ENCODE data around the gene PCBP4. TPM values are rescaled to one million over a fixed set of nuclear protein-coding genes. Genes with fewer than 3 reads are reported as not detected.

Gene PCBP4
- polyA plus RNA-seq, 1 donor (not counting 4 experiments of a cell fraction or from before 2014, with no cell fraction given), result 25.2 TPM

DNA sequence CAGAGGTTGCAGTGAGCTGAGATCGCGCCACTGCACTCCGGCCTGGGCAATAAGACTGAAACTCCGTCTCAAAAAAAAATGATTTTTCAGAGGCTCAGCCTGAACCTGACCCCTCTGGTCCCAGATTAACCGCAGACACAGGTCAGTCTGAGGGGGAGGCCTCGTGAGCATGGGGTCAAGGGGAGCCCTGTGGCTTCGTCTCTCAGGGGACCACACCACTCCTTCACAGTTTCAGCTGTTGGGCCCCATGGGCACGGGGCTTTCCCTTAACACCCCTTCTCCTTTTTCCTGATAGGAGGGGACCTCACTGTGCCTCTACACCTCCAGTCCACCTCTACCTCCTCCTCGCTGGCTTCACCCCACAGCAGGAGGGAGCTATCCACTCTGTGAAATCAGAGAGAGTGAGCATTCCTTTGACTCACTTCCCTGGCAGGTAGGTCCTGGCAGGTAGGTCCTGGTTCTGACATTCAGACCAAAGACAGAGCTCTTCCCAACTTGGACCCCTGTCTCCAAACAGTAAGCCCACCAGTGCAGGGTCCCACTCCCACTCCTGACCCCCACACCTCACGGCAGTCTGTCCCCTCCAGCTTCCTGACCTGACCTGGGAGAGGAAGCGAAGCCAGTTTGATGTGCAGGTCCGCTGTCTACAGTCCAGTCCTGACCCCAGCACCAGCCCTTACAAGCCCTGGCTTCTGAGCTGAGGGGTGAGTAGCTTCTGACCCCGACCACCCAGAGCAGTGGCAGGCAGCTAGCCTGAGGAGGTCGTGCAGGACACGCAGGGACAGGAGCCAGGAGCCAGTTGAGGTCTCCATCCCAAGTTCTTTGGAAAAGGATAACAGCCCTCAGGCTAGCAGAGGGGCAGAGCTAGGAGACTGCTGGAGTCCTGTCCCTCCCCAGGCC is 34.5 kb downstream of the PCBP4 start:
- no peak overlapping the region for H2AFZ ChIP-seq (ENCODE audit: control insufficient read depth, low read length)
- DNase-seq (ENCODE audit: low read depth, low spot score), result no peak
- H3K9ac ChIP-seq (ENCODE audit: control insufficient read depth, extremely low read depth, insufficient read depth, low read length), result no peak overlapping the region
- no peaks in the 10 kb centered on the region for H3K27me3 ChIP-seq (ENCODE audit: control insufficient read depth, extremely low read depth, insufficient read depth, low read length)
- H3K4me3 ChIP-seq (ENCODE audit: control insufficient read depth in 2 of 3, extremely low read depth in 1 of 3, insufficient read depth in 2 of 3, low read depth in 1 of 3, low read length in 3 of 3), result no peak overlapping the region
- no peak overlapping the region for H3K4me2 ChIP-seq (ENCODE audit: control insufficient read depth, extremely low read depth, insufficient read depth, low read depth, low read length)
- H3K27ac ChIP-seq (ENCODE audit: control insufficient read depth, insufficient read depth, low read length), result no peak overlapping the region
- peaks cover 25 to 40% of the 10 kb centered on the region in 2 experiments for H3K36me3 ChIP-seq (ENCODE audit: control insufficient read depth in 2 of 2, extremely low read depth in 1 of 2, insufficient read depth in 2 of 2, low read length in 2 of 2)
- H3K4me1 ChIP-seq (ENCODE audit: control insufficient read depth, extremely low read depth, insufficient read depth, low read length), result no peaks in the 10 kb centered on the region
- H3K9me3 ChIP-seq (ENCODE audit: control insufficient read depth, low read depth, low read length), result no peaks in the 10 kb centered on the region
- dilution Hi-C loops (cut with MboI; ENCODE audit: extremely low pct_ligation_motif_present, low sequenced_read_pairs), result no loop called here
- no peaks in the 10 kb centered on the region for H3K79me2 ChIP-seq (ENCODE audit: control insufficient read depth, insufficient read depth, low read length)
- H4K20me1 ChIP-seq (ENCODE audit: control insufficient read depth, extremely low read depth, insufficient read depth, low read length), result peaks cover 4% of the 10 kb centered on the region
- FAIRE-seq, result no peak
- TF ChIP-seq EZH2 (IDR thresholded peaks at IDR 0.05; ENCODE audit: low read length), result no peak
- TF ChIP-seq, protein P1, sequence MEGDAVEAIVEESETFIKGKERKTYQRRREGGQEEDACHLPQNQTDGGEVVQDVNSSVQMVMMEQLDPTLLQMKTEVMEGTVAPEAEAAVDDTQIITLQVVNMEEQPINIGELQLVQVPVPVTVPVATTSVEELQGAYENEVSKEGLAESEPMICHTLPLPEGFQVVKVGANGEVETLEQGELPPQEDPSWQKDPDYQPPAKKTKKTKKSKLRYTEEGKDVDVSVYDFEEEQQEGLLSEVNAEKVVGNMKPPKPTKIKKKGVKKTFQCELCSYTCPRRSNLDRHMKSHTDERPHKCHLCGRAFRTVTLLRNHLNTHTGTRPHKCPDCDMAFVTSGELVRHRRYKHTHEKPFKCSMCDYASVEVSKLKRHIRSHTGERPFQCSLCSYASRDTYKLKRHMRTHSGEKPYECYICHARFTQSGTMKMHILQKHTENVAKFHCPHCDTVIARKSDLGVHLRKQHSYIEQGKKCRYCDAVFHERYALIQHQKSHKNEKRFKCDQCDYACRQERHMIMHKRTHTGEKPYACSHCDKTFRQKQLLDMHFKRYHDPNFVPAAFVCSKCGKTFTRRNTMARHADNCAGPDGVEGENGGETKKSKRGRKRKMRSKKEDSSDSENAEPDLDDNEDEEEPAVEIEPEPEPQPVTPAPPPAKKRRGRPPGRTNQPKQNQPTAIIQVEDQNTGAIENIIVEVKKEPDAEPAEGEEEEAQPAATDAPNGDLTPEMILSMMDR (optimal IDR thresholded peaks at IDR 0.05 in 1 of 3, IDR thresholded peaks at IDR 0.05 in 1 of 3, conservative IDR thresholded peaks at IDR 0.05 in 1 of 3; ENCODE audit: extremely low read depth in 1 of 3, insufficient read depth in 2 of 3, low read length in 3 of 3), result no peak
- H3K9me1 ChIP-seq (ENCODE audit: control insufficient read depth, extremely low read depth, insufficient read depth, low read length), result no peaks in the 10 kb centered on the region

DNA sequence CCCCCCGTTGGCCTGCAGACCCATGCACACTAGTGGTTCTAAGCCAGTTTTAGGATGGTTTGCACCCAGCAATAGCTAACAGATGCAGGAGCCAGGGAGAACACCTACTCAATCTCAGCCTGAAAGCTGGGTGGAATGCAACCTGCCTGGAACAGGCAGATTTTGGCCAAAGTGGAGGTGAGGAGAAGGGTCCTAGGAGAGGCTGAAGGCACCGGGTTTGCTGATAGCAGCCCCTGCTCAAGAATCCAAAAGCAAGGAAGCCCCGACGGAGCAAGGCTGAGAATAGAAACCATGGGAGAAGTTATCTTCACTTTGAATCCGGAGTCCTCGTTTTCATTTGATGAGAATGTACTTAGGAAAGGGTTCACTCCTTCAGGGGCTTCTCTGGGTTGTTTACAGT is 35.5 kb downstream of the PCBP4 start:
- FAIRE-seq (no peak), DNase-seq (ENCODE audit: low read depth, low spot score) (no peak)
- H3K9me3 ChIP-seq (ENCODE audit: control insufficient read depth, low read depth, low read length), result no peaks in the 10 kb centered on the region
- H2AFZ ChIP-seq (ENCODE audit: control insufficient read depth, low read length), result no peak overlapping the region
- no peak overlapping the region for H3K4me3 ChIP-seq (ENCODE audit: control insufficient read depth in 2 of 3, extremely low read depth in 1 of 3, insufficient read depth in 2 of 3, low read depth in 1 of 3, low read length in 3 of 3)
- no peak overlapping the region for H3K27ac ChIP-seq (ENCODE audit: control insufficient read depth, insufficient read depth, low read length)
- H3K27me3 ChIP-seq (ENCODE audit: control insufficient read depth, extremely low read depth, insufficient read depth, low read length), result no peaks in the 10 kb centered on the region
- no peak overlapping the region for H3K9ac ChIP-seq (ENCODE audit: control insufficient read depth, extremely low read depth, insufficient read depth, low read length)
- no peaks in the 10 kb centered on the region for H3K9me1 ChIP-seq (ENCODE audit: control insufficient read depth, extremely low read depth, insufficient read depth, low read length)
- H3K4me1 ChIP-seq (ENCODE audit: control insufficient read depth, extremely low read depth, insufficient read depth, low read length), result no peaks in the 10 kb centered on the region
- dilution Hi-C loops (cut with MboI; ENCODE audit: extremely low pct_ligation_motif_present, low sequenced_read_pairs), result no loop called here
- H3K79me2 ChIP-seq (ENCODE audit: control insufficient read depth, insufficient read depth, low read length), result no peaks in the 10 kb centered on the region
- no peak for TF ChIP-seq EZH2 (IDR thresholded peaks at IDR 0.05; ENCODE audit: low read length)
- TF ChIP-seq, protein P1 (optimal IDR thresholded peaks at IDR 0.05 in 1 of 3, IDR thresholded peaks at IDR 0.05 in 1 of 3, conservative IDR thresholded peaks at IDR 0.05 in 1 of 3; ENCODE audit: extremely low read depth in 1 of 3, insufficient read depth in 2 of 3, low read length in 3 of 3), result no peak
- peaks cover 16 to 32% of the 10 kb centered on the region in 2 experiments for H3K36me3 ChIP-seq (ENCODE audit: control insufficient read depth in 2 of 2, extremely low read depth in 1 of 2, insufficient read depth in 2 of 2, low read length in 2 of 2)
- H4K20me1 ChIP-seq (ENCODE audit: control insufficient read depth, extremely low read depth, insufficient read depth, low read length), result peaks cover 4% of the 10 kb centered on the region
- H3K4me2 ChIP-seq (ENCODE audit: control insufficient read depth, extremely low read depth, insufficient read depth, low read depth, low read length), result no peak overlapping the region

All from keratinocyte (primary cell).